ENCODE results near the gene CARS1.
"Not testable (repeated sequence)": the region's sequence is repeated elsewhere in the genome, so short reads cannot be mapped to it uniquely, and the experiment has no call there.

The CARS1 gene

DNA sequence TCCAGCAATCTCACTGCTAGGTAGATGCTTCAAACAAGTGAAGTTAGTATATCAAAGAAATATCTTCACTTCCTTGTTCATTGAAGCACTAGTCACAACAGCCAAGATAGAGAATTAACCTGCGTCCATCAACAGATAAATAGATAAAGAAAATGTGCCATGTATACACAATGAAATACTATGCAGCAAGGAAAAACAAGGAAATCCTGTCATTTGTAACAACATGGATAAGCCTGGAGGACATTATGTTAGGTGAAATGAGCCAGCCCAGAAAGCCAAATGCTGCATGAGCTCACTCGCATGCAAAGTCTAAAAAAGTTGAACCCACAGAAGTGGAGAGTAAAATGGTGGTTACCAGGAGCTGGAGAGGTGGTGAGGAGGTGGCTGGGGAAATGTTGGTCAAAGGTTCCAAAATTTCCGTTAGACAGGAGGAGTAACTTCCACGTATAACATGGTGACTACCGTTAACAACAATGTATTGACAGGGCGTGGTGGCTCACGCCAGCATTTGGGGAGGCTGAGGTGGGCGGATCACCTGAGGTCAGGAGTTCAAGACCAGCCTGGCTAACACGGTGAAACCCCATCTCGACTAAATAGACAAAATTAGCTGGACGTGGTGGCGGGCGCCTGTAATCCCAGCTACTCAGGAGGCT is 23.6 kb upstream of the CARS1 start:
- Histone ChIP-seq H3K9me3 (ENCODE audit: insufficient read depth, low read length) (no peaks in the 10 kb centered on the region), H3K4me3 (ENCODE audit: insufficient read length, low read depth) (no peak overlapping the region), H3K9ac (ENCODE audit: insufficient read length, low read depth) (no peak overlapping the region), H3K36me3 (ENCODE audit: insufficient read depth, insufficient read length, low read length) (no peaks in the 10 kb centered on the region), H3K27me3 (ENCODE audit: insufficient read depth, insufficient read length) (peaks cover 3% of the 10 kb centered on the region), H3K4me1 (ENCODE audit: insufficient read depth, insufficient read length) (no peaks in the 10 kb centered on the region)
- no peak for DNase-seq (ENCODE audit: low read depth, low spot score)
- TF ChIP-seq ZNF274 (IDR thresholded peaks at IDR 0.05; ENCODE audit: low read depth, low read length) (no peak), SUZ12 (IDR thresholded peaks at IDR 0.05; ENCODE audit: extremely low read depth, insufficient read depth, insufficient read length) (no peak), YY1 (IDR thresholded peaks at IDR 0.05; ENCODE audit: insufficient read depth, insufficient read length) (no peak)

GRCh38 chr11:3080104-3080503 is 22.9 kb upstream of the CARS1 start:
- no peak for DNase-seq (ENCODE audit: low read depth, low spot score)
- TF ChIP-seq SUZ12 (IDR thresholded peaks at IDR 0.05; ENCODE audit: extremely low read depth, insufficient read depth, insufficient read length) (no peak), ZNF274 (IDR thresholded peaks at IDR 0.05; ENCODE audit: low read depth, low read length) (no peak), YY1 (IDR thresholded peaks at IDR 0.05; ENCODE audit: insufficient read depth, insufficient read length) (no peak)
- no peak overlapping the region for H3K9ac ChIP-seq (ENCODE audit: insufficient read length, low read depth)
- no peaks in the 10 kb centered on the region for H3K9me3 ChIP-seq (ENCODE audit: insufficient read depth, low read length)
- H3K4me3 ChIP-seq (ENCODE audit: insufficient read length, low read depth): no peak overlapping the region
- H3K4me1 ChIP-seq (ENCODE audit: insufficient read depth, insufficient read length): peaks cover 3% of the 10 kb centered on the region
- no peaks in the 10 kb centered on the region for H3K36me3 ChIP-seq (ENCODE audit: insufficient read depth, insufficient read length, low read length)
- peaks cover 3% of the 10 kb centered on the region for H3K27me3 ChIP-seq (ENCODE audit: insufficient read depth, insufficient read length)

GRCh38 chr11:3077846-3078440 is 20.7 kb upstream of the CARS1 start:
- no peaks in the 10 kb centered on the region for H3K36me3 ChIP-seq (ENCODE audit: insufficient read depth, insufficient read length, low read length)
- no peak for TF ChIP-seq SUZ12 (IDR thresholded peaks at IDR 0.05; ENCODE audit: extremely low read depth, insufficient read depth, insufficient read length)
- peaks cover 6% of the 10 kb centered on the region for H3K4me1 ChIP-seq (ENCODE audit: insufficient read depth, insufficient read length)
- H3K4me3 ChIP-seq (ENCODE audit: insufficient read length, low read depth): no peak overlapping the region
- H3K9me3 ChIP-seq (ENCODE audit: insufficient read depth, low read length): no peaks in the 10 kb centered on the region
- H3K9ac ChIP-seq (ENCODE audit: insufficient read length, low read depth): no peak overlapping the region
- no peak for DNase-seq (ENCODE audit: low read depth, low spot score)
- H3K27me3 ChIP-seq (ENCODE audit: insufficient read depth, insufficient read length): no peaks in the 10 kb centered on the region

DNA sequence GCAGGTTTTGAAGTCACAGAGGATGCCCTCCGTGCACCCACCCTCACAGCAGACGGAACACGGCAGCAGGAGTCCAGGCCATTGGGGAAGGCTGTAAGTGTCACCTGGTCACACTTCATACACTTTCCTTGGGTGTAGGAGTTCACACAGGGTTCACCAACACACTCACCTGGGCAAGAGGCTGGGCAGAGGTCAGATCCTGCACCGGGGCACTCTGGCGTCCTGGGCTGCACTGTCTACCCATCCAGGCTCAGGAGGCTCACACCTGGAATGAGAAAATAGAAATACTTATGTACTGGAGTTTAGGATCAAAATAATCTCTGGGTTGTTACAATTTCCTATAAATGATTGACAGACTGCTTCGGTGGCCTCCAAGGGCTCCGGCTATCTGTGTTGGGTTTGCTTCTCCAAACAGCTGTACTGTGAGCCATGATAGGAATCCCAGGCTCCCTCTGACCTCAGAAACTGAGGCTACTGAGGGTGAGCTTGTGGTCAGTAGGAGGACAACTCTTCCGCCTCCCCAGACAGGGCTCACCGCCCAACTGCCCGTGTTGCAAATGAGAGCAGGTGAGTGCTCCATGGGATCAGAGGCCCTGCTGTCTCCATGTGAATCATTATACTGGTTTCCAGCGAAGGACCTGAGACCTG is 20.1 kb upstream of the CARS1 start:
- TF ChIP-seq SUZ12 (IDR thresholded peaks at IDR 0.05; ENCODE audit: extremely low read depth, insufficient read depth, insufficient read length): no peak
- no peak for TF ChIP-seq YY1 (IDR thresholded peaks at IDR 0.05; ENCODE audit: insufficient read depth, insufficient read length)
- TF ChIP-seq ZNF274 (IDR thresholded peaks at IDR 0.05; ENCODE audit: low read depth, low read length): no peak
- no peaks in the 10 kb centered on the region for H3K36me3 ChIP-seq (ENCODE audit: insufficient read depth, insufficient read length, low read length)
- H3K4me3 ChIP-seq (ENCODE audit: insufficient read length, low read depth): no peak overlapping the region
- H3K27me3 ChIP-seq (ENCODE audit: insufficient read depth, insufficient read length): no peaks in the 10 kb centered on the region
- H3K9ac ChIP-seq (ENCODE audit: insufficient read length, low read depth): no peak overlapping the region
- no peak for DNase-seq (ENCODE audit: low read depth, low spot score)
- peaks cover 6% of the 10 kb centered on the region for H3K4me1 ChIP-seq (ENCODE audit: insufficient read depth, insufficient read length)
- H3K9me3 ChIP-seq (ENCODE audit: insufficient read depth, low read length): no peaks in the 10 kb centered on the region

GRCh38 chr11:3074912-3075589 is 17.8 kb upstream of the CARS1 start:
- no peak for TF ChIP-seq ZNF274 (IDR thresholded peaks at IDR 0.05; ENCODE audit: low read depth, low read length)
- TF ChIP-seq SUZ12 (IDR thresholded peaks at IDR 0.05; ENCODE audit: extremely low read depth, insufficient read depth, insufficient read length): no peak
- no peak for TF ChIP-seq YY1 (IDR thresholded peaks at IDR 0.05; ENCODE audit: insufficient read depth, insufficient read length)
- Histone ChIP-seq H3K4me1 (ENCODE audit: insufficient read depth, insufficient read length) (peaks cover 6% of the 10 kb centered on the region), H3K9ac (ENCODE audit: insufficient read length, low read depth) (no peak overlapping the region), H3K27me3 (ENCODE audit: insufficient read depth, insufficient read length) (no peaks in the 10 kb centered on the region), H3K9me3 (ENCODE audit: insufficient read depth, low read length) (no peaks in the 10 kb centered on the region), H3K4me3 (ENCODE audit: insufficient read length, low read depth) (no peak overlapping the region), H3K36me3 (ENCODE audit: insufficient read depth, insufficient read length, low read length) (no peaks in the 10 kb centered on the region)
- no peak for DNase-seq (ENCODE audit: low read depth, low spot score)

GRCh38 chr11:3073029-3073435 is 15.8 kb upstream of the CARS1 start:
- Histone ChIP-seq H3K4me3 (ENCODE audit: insufficient read length, low read depth) (no peak overlapping the region), H3K36me3 (ENCODE audit: insufficient read depth, insufficient read length, low read length) (no peaks in the 10 kb centered on the region), H3K9ac (ENCODE audit: insufficient read length, low read depth) (no peak overlapping the region), H3K9me3 (ENCODE audit: insufficient read depth, low read length) (no peaks in the 10 kb centered on the region), H3K27me3 (ENCODE audit: insufficient read depth, insufficient read length) (no peaks in the 10 kb centered on the region), H3K4me1 (ENCODE audit: insufficient read depth, insufficient read length) (peaks cover 6% of the 10 kb centered on the region)
- TF ChIP-seq YY1 (IDR thresholded peaks at IDR 0.05; ENCODE audit: insufficient read depth, insufficient read length) (no peak), ZNF274 (IDR thresholded peaks at IDR 0.05; ENCODE audit: low read depth, low read length) (no peak), SUZ12 (IDR thresholded peaks at IDR 0.05; ENCODE audit: extremely low read depth, insufficient read depth, insufficient read length) (no peak)
- DNase-seq (ENCODE audit: low read depth, low spot score): no peak

DNA sequence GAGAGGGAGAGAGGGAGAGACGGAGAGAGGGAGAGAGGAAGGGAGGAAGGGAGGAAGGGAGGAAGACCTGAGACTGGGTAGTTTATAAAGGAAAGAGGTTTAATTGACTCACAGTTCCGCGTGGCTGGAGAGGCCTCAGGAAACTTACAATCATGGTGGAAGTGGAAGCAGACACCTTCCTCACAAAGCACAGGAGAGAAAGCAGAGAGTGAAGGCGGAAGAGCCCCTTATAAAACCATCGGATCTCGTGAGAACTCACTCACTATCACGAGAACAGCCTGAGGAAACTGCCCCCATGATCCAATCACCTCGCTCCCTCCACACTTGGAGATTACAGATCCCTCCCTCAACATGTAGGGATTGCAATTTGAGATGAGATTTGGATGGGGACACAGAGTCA is 12.2 kb upstream of the CARS1 start:
- no peaks in the 10 kb centered on the region for H3K27me3 ChIP-seq (ENCODE audit: insufficient read depth, insufficient read length)
- peaks cover 28% of the 10 kb centered on the region for H3K9me3 ChIP-seq (ENCODE audit: insufficient read depth, low read length)
- no peak overlapping the region for H3K4me3 ChIP-seq (ENCODE audit: insufficient read length, low read depth)
- H3K4me1 ChIP-seq (ENCODE audit: insufficient read depth, insufficient read length): no peaks in the 10 kb centered on the region
- H3K9ac ChIP-seq (ENCODE audit: insufficient read length, low read depth): no peak overlapping the region
- TF ChIP-seq ZNF274 (IDR thresholded peaks at IDR 0.05; ENCODE audit: low read depth, low read length) (no peak), SUZ12 (IDR thresholded peaks at IDR 0.05; ENCODE audit: extremely low read depth, insufficient read depth, insufficient read length) (no peak), YY1 (IDR thresholded peaks at IDR 0.05; ENCODE audit: insufficient read depth, insufficient read length) (no peak)
- no peaks in the 10 kb centered on the region for H3K36me3 ChIP-seq (ENCODE audit: insufficient read depth, insufficient read length, low read length)
- DNase-seq (ENCODE audit: low read depth, low spot score): no peak

- DNase-seq (ENCODE audit: low read depth, low spot score); H3K4me1 ChIP-seq (ENCODE audit: insufficient read depth, insufficient read length); H3K4me3 ChIP-seq (ENCODE audit: insufficient read length, low read depth); H3K36me3 ChIP-seq (ENCODE audit: insufficient read depth, insufficient read length, low read length); H3K9ac ChIP-seq (ENCODE audit: insufficient read length, low read depth); H3K27me3 ChIP-seq (ENCODE audit: insufficient read depth, insufficient read length): not testable (repeated sequence)
- H3K9me3 ChIP-seq (ENCODE audit: insufficient read depth, low read length): peaks cover 37% of the 10 kb centered on the region
Measured at GRCh38 chr11:3066308-3066707, 9.1 kb upstream of the CARS1 start.

DNA sequence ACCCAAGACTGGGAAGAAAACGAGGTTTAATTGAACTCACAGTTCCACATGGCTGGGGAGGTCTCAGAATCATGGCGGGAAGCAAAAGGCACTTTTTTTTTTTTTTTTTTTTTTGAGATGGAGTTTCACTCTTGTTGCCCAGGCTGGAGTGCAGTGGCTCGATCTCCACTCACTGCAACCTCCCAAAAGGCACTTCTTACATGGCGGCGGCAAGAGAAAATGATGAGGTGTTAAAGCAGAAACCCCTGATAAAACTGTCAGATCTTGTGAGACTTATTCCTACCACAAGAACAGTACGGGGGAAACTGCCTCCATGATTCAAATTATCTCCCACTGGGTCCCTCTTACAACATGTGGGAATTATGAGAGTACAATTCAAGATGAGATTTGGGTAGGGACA is 7.5 kb upstream of the CARS1 start:
- peaks cover 37% of the 10 kb centered on the region for H3K9me3 ChIP-seq (ENCODE audit: insufficient read depth, low read length)
- H3K4me3 ChIP-seq (ENCODE audit: insufficient read length, low read depth); H3K36me3 ChIP-seq (ENCODE audit: insufficient read depth, insufficient read length, low read length); H3K9ac ChIP-seq (ENCODE audit: insufficient read length, low read depth); H3K4me1 ChIP-seq (ENCODE audit: insufficient read depth, insufficient read length); DNase-seq (ENCODE audit: low read depth, low spot score); H3K27me3 ChIP-seq (ENCODE audit: insufficient read depth, insufficient read length): not testable (repeated sequence)

- peak; percentile 82 for DNase-seq (ENCODE audit: low read depth, low spot score)
- H3K4me3 ChIP-seq (ENCODE audit: insufficient read length, low read depth); H3K9ac ChIP-seq (ENCODE audit: insufficient read length, low read depth); H3K27me3 ChIP-seq (ENCODE audit: insufficient read depth, insufficient read length); H3K36me3 ChIP-seq (ENCODE audit: insufficient read depth, insufficient read length, low read length); H3K4me1 ChIP-seq (ENCODE audit: insufficient read depth, insufficient read length): not testable (repeated sequence)
- H3K9me3 ChIP-seq (ENCODE audit: insufficient read depth, low read length): peaks cover 37% of the 10 kb centered on the region
Measured at GRCh38 chr11:3063876-3064275, 6.7 kb upstream of the CARS1 start.

Data from NT2/D1 (cell line).